Transverse colon (tissue), 4 donors: Measurements from ENCODE around the gene SINHCAF.
"Not testable (repeated sequence)": the region's sequence is repeated elsewhere in the genome, so short reads cannot be mapped to it uniquely, and the experiment has no call there.

ENCODE experiments used
- CTCF ChIP-seq, 5 experiments: fragments of 200-600 bp in 3 of 5; fragments of 450-650 bp in 2 of 5; sonication (generic) in 3 of 5; IDR thresholded peaks; 1 replicate in 2 of 5; 2 replicates in 3 of 5; pipeline ENCODE4 v1.5.1; 2016 to 2017; ENCODE audit warnings: antibody characterized with exemption in 5 of 5, inconsistent platforms in 3 of 5, mild to moderate bottlenecking in 2 of 5, moderate library complexity in 1 of 5
- EP300 ChIP-seq: sonication (generic); formaldehyde crosslinking; IDR thresholded peaks from one replicate; pipeline ENCODE4 v1.6.1; 2017; ENCODE audit warnings: antibody characterized with exemption, low read depth
- POLR2AphosphoS5 ChIP-seq, 3 donors: sonication (generic); formaldehyde crosslinking; IDR thresholded peaks; one replicate each; pipeline ENCODE4 v1.6.1; 2016; ENCODE audit warnings: antibody characterized with exemption in 3 of 3

- peak; percentile 13 to 40 (median 34) for TF ChIP-seq CTCF (IDR thresholded peaks at IDR 0.05)
- TF ChIP-seq EP300; POLR2AphosphoS5 (IDR thresholded peaks at IDR 0.05): not testable (repeated sequence)
Measured at GRCh38 chr12:31251707-31252611, 74.0 kb downstream of the SINHCAF start.
